Mesenchymal stem cell (in vitro differentiated cells and primary cell): ENCODE data around the gene CACNG6.

ENCODE experiments used
- DNase-seq: peaks from one replicate; pipeline ENCODE4 v3.0.0-alpha.2; 2013
- H2AFZ ChIP-seq: one replicate; pipeline ENCODE4 v1.6.1; 2013; ENCODE audit warnings: low read depth, mild to moderate bottlenecking, control low read depth, inconsistent platforms, low read length, moderate library complexity
- H2AK5ac ChIP-seq: 2 replicates; pipeline ENCODE4 v1.6.1; 2013; ENCODE audit warnings: low read length, moderate library complexity, mild to moderate bottlenecking, inconsistent platforms; ENCODE audit not compliant: severe bottlenecking
- H2BK120ac ChIP-seq: one replicate; pipeline ENCODE4 v1.6.1; 2013; ENCODE audit warnings: low read depth, mild to moderate bottlenecking, inconsistent platforms, low read length, moderate library complexity
- H2BK12ac ChIP-seq, 2 experiments: one replicate each; pipeline ENCODE4 v1.6.1; 2013; ENCODE audit warnings: inconsistent platforms in 2 of 2, low read length in 2 of 2, mild to moderate bottlenecking in 2 of 2, moderate library complexity in 2 of 2, control low read depth in 1 of 2
- H2BK15ac ChIP-seq: one replicate; pipeline ENCODE4 v1.6.1; 2013; ENCODE audit warnings: mild to moderate bottlenecking, low read depth, inconsistent platforms; ENCODE audit not compliant: poor library complexity, severe bottlenecking
- H2BK5ac ChIP-seq: 2 replicates; pipeline ENCODE4 v1.6.1; 2013; ENCODE audit warnings: low read depth, mild to moderate bottlenecking, low read length, control low read depth, inconsistent platforms; ENCODE audit not compliant: poor library complexity, severe bottlenecking
- H3K14ac ChIP-seq, 2 experiments: one replicate each; pipeline ENCODE4 v1.6.1; 2013; ENCODE audit warnings: inconsistent platforms in 2 of 2, low read length in 2 of 2, control low read depth in 1 of 2, mild to moderate bottlenecking in 1 of 2, moderate library complexity in 1 of 2
- H3K18ac ChIP-seq, 2 experiments: one replicate each; pipeline ENCODE4 v1.6.1; 2013; ENCODE audit warnings: inconsistent platforms in 2 of 2, low read length in 2 of 2, control low read depth in 1 of 2, low read depth in 1 of 2, mild to moderate bottlenecking in 1 of 2
- H3K23ac ChIP-seq, 2 experiments: one replicate each; pipeline ENCODE4 v1.6.1; 2013; ENCODE audit warnings: inconsistent platforms in 2 of 2, low read length in 2 of 2, mild to moderate bottlenecking in 2 of 2, moderate library complexity in 2 of 2, control low read depth in 1 of 2
- H3K27ac ChIP-seq: 2 replicates; pipeline ENCODE4 v1.5.1; 2013; ENCODE audit warnings: mild to moderate bottlenecking, moderate library complexity, low read length, control low read depth, inconsistent platforms; ENCODE audit not compliant: poor library complexity, severe bottlenecking
- H3K27me3 ChIP-seq, 2 experiments: 2 replicates each; pipeline versions ENCODE4 v1.6.1 to v1.7.0; 2013; ENCODE audit warnings: low read length in 2 of 2, mild to moderate bottlenecking in 2 of 2, moderate library complexity in 2 of 2, control low read depth in 1 of 2, inconsistent platforms in 1 of 2; ENCODE audit not compliant: control insufficient read depth in 1 of 2, insufficient read depth in 1 of 2
- H3K36me3 ChIP-seq, 2 experiments: 2 replicates each; pipeline versions ENCODE4 v1.6.1 to v1.7.0; 2013; ENCODE audit warnings: low read length in 2 of 2, control low read depth in 1 of 2, inconsistent platforms in 1 of 2, low read depth in 1 of 2, mild to moderate bottlenecking in 1 of 2; ENCODE audit not compliant: insufficient read depth in 2 of 2, control insufficient read depth in 1 of 2
- H3K4ac ChIP-seq, 2 experiments: one replicate each; pipeline ENCODE4 v1.6.1; 2013; ENCODE audit warnings: inconsistent platforms in 2 of 2, low read length in 2 of 2, mild to moderate bottlenecking in 2 of 2, moderate library complexity in 2 of 2, control low read depth in 1 of 2, low read depth in 1 of 2
- H3K4me1 ChIP-seq: 2 replicates; pipeline ENCODE4 v1.6.1; 2013; ENCODE audit warnings: low read depth, low read length, control low read depth; ENCODE audit not compliant: control insufficient read depth, insufficient read depth
- H3K4me2 ChIP-seq: 2 replicates; pipeline ENCODE4 v1.6.1; 2013; ENCODE audit warnings: low read length, mild to moderate bottlenecking, inconsistent platforms; ENCODE audit not compliant: poor library complexity, severe bottlenecking
- H3K4me3 ChIP-seq, 2 experiments: 2 replicates each; pipeline versions ENCODE4 v1.5.1 to v1.7.0; 2013; ENCODE audit warnings: low read length in 2 of 2, mild to moderate bottlenecking in 2 of 2, control low read depth in 1 of 2, low read depth in 1 of 2; ENCODE audit not compliant: insufficient read depth in 1 of 2
- H3K79me1 ChIP-seq: replicated peaks from 2 replicates; pipeline ENCODE4 v1.6.1; 2013; ENCODE audit warnings: mild to moderate bottlenecking, control low read depth, low read length, inconsistent platforms; ENCODE audit not compliant: poor library complexity, severe bottlenecking
- H3K9ac ChIP-seq: 2 replicates; pipeline ENCODE4 v1.7.0; 2013; ENCODE audit warnings: mild to moderate bottlenecking, low read length, moderate library complexity
- H3K9me3 ChIP-seq: 2 replicates; pipeline ENCODE4 v1.7.0; 2013; ENCODE audit warnings: mild to moderate bottlenecking, low read length; ENCODE audit not compliant: control insufficient read depth
- H4K8ac ChIP-seq: one replicate; pipeline ENCODE4 v1.6.1; 2013; ENCODE audit warnings: inconsistent platforms, mild to moderate bottlenecking, low read length, moderate library complexity
- H4K91ac ChIP-seq: one replicate; pipeline ENCODE4 v1.6.1; 2013; ENCODE audit warnings: mild to moderate bottlenecking, low read length, inconsistent platforms
- WGBS: methylation state at CpG from one replicate; pipeline ENCODE4 v1.1.7; 2013; ENCODE audit warnings: mixed read lengths; 5-methylcytosine and 5-hydroxymethylcytosine counted together

CACNG6 gene

DNA sequence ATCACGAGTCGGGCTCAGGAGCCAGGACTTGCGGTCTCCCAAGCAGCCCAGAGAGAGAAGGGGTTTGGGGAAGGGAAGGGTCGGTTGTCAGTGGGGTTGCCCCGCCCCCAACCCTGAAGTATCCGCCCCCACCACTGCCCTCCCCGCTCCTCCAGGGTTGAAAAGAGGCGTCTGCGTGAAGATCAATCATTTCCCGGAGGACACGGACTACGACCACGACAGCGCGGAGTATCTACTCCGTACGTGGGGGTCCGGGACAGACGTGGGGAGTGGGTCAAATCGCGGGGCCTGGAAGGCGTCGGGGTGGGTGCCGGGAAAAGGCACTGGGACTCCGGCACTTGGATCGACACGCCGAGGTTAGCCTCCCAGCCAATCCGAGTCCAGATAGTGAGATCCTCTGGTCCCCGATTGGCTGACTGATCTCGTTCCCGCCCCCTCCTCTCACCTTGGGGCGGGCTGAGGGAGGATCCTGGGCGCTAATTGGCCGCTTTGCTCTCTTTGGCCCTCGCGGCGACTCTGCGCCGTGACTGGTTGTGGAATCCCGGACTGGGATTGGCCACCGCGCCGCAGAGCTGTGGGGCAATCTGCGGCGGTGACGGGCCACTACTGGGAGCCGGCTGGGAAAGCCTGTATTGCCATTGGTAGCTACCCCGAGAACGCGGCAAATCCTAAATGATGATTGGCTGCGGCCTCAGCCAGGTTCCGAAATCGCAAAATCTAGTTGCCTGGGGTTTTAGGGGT lies 13.3 kb upstream of the CACNG6 start:
- H3K27ac ChIP-seq = no peak overlapping the region
- peaks cover 51 to 56% of the 10 kb centered on the region in 2 experiments for H3K27me3 ChIP-seq
- H4K91ac ChIP-seq = no peak overlapping the region
- no peak overlapping the region for H3K4me2 ChIP-seq
- no peaks in the 10 kb centered on the region for H3K36me3 ChIP-seq
- H3K23ac ChIP-seq = no peak overlapping the region
- 1% methylated on average over 49 of the region's 54 CpGs for WGBS
- DNase-seq = peak; percentile 81
- H4K8ac ChIP-seq = peak overlapping the region; percentile 57
- no peak overlapping the region for H3K14ac ChIP-seq
- H2BK15ac ChIP-seq = no peak overlapping the region
- H3K9ac ChIP-seq = no peak overlapping the region
- no peaks in the 10 kb centered on the region for H3K9me3 ChIP-seq
- no peak overlapping the region for H2AFZ ChIP-seq
- no peak overlapping the region for H2BK120ac ChIP-seq
- no peak overlapping the region for H2BK5ac ChIP-seq
- no peaks in the 10 kb centered on the region for H3K79me1 ChIP-seq
- H3K4ac ChIP-seq = no peak overlapping the region
- H2BK12ac ChIP-seq = no peak overlapping the region
- no peak overlapping the region for H3K18ac ChIP-seq
- peak overlapping the region in 1 of 2 experiments; percentile 68 for H3K4me3 ChIP-seq
- peaks cover 18% of the 10 kb centered on the region for H3K4me1 ChIP-seq
- no peak overlapping the region for H2AK5ac ChIP-seq

DNA sequence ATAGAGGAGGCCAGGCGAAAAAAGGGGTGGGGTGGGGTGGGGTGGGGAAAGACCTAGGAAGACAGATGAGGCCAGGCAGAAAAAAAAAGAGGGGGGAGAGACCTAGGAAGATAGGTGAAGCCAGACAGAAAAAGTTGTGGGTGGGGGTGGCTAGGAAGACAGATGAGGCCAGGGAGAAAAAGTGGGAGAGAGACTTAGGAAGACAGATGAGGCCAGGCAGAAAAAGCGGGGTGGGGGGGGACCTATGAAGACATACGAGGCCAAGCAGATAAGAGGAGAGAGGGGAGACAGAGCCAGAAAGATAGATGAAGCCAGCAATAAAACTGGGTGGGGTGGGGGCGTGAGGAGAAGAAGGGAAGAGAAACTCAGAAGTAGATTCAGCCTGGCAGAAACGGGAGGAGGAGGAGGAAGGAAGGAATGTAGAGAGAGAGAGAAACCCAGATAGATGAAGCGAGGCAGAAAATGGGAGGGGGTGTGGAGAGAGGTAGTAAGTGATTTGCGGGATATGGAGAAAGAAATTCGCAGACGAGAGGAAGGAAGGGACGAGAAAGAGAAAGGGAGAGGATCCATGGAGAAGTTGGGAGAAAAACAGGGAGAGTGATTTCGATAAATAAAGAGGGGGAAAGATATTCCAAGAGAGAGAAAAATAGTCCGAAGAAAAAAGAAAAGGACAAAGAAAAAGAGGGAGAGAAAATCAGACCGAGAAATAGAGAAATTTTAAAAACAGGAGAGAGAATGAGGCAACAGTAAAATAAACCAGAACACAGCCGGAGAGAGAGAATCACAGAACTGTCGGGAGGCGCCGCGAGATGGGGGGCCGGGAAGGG lies 12.2 kb upstream of the CACNG6 start:
- no peak overlapping the region for H3K18ac ChIP-seq
- H3K9ac ChIP-seq = no peak overlapping the region
- H3K79me1 ChIP-seq = no peaks in the 10 kb centered on the region
- no peak overlapping the region for H4K91ac ChIP-seq
- DNase-seq = no peak
- WGBS = 8% methylated on average over 19 of the region's 19 CpGs
- H2BK15ac ChIP-seq = no peak overlapping the region
- no peak overlapping the region for H2BK5ac ChIP-seq
- H3K9me3 ChIP-seq = peaks cover 2% of the 10 kb centered on the region
- no peak overlapping the region for H2AK5ac ChIP-seq
- peaks cover 60 to 62% of the 10 kb centered on the region in 2 experiments for H3K27me3 ChIP-seq
- no peak overlapping the region for H4K8ac ChIP-seq
- H3K14ac ChIP-seq = no peak overlapping the region
- no peak overlapping the region for H2BK120ac ChIP-seq
- no peak overlapping the region for H3K23ac ChIP-seq
- no peak overlapping the region for H3K4me2 ChIP-seq
- H3K36me3 ChIP-seq = no peaks in the 10 kb centered on the region
- H3K4me1 ChIP-seq = peaks cover 18% of the 10 kb centered on the region
- H2BK12ac ChIP-seq = no peak overlapping the region
- H3K27ac ChIP-seq = no peak overlapping the region
- H3K4ac ChIP-seq = no peak overlapping the region
- no peak overlapping the region for H2AFZ ChIP-seq
- peak overlapping the region in 1 of 2 experiments; percentile 53 for H3K4me3 ChIP-seq

GRCh38 chr19:53980539-53981375 lies 10.7 kb upstream of the CACNG6 start:
- no peaks in the 10 kb centered on the region for H3K36me3 ChIP-seq
- no peaks in the 10 kb centered on the region for H3K79me1 ChIP-seq
- peaks cover 2% of the 10 kb centered on the region for H3K9me3 ChIP-seq
- peak; percentile 14 for DNase-seq
- H2BK120ac ChIP-seq = no peak overlapping the region
- no peak overlapping the region for H3K4ac ChIP-seq
- H2AK5ac ChIP-seq = no peak overlapping the region
- H3K27ac ChIP-seq = no peak overlapping the region
- no peak overlapping the region for H3K14ac ChIP-seq
- H2BK15ac ChIP-seq = no peak overlapping the region
- no peak overlapping the region for H3K4me2 ChIP-seq
- no peak overlapping the region for H3K4me3 ChIP-seq
- no peak overlapping the region for H2BK12ac ChIP-seq
- H3K9ac ChIP-seq = no peak overlapping the region
- peaks cover 18% of the 10 kb centered on the region for H3K4me1 ChIP-seq
- H3K18ac ChIP-seq = no peak overlapping the region
- H2AFZ ChIP-seq = no peak overlapping the region
- no peak overlapping the region for H4K8ac ChIP-seq
- WGBS = 23% methylated on average over 20 of the region's 20 CpGs
- no peak overlapping the region for H3K23ac ChIP-seq
- H3K27me3 ChIP-seq = peaks cover 68 to 70% of the 10 kb centered on the region in 2 experiments
- H2BK5ac ChIP-seq = no peak overlapping the region
- H4K91ac ChIP-seq = no peak overlapping the region
